ENCODE data around the gene PRKCH. TPM values are rescaled to one million over a fixed set of nuclear protein-coding genes. Genes with fewer than 3 reads are reported as not detected.

PRKCH gene
- total and polyA plus RNA-seq, 2 of the 13 experiments (the other 11 are each of a cell fraction or from before 2014, with no cell fraction given): 0.48 to 1.3 TPM

- no TSS peak for BruUV-seq (replicated peaks)
- H3K4me2 ChIP-seq (ENCODE audit: low read depth, low read length): peak overlapping the region; percentile 33
- intact Hi-C loops (cut with micrococcal nuclease; ENCODE audit: unreplicated experiment) (no loop called here), in situ Hi-C loops (cut with HindIII; ENCODE audit: extremely low pct_ligation_motif_present, low pct_unique_long_range_greater_than_20kb) (no loop called here)
- 58% methylated on average over 4 of the region's 6 CpGs for WGBS (ENCODE audit: low lambda C conversion rate)
- H3K9ac ChIP-seq (ENCODE audit: insufficient read depth, low read depth, low read length): no peak overlapping the region
- FAIRE-seq (peak; percentile 75), DNase-seq (ENCODE audit: low spot score) (peak; percentile 68), ATAC-seq (peak; percentile 93)
- ChIA-PET POLR2A (interaction anchor here (1.0 to 1.6 kb wide), 5 partner anchors 19 to 49 kb away, joined by 3 to 5 read pairs (median 4); no protein-coding TSS in a partner anchor), CTCF (ENCODE audit: low intra/inter-chr PET ratio, low total read pairs) (no interaction called here)
- H3K4me1 ChIP-seq (ENCODE audit: insufficient read depth, low read length): peaks cover 45% of the 10 kb centered on the region
- peak overlapping the region; percentile 3 for H3K27ac ChIP-seq (ENCODE audit: extremely low read length, insufficient read depth, low read length)
- no peak overlapping the region for H3K4me3 ChIP-seq (replicated peaks in 1 of 3; ENCODE audit: insufficient read depth in 1 of 3, low read depth in 2 of 3, low read length in 3 of 3)
- no peaks in the 10 kb centered on the region for H3K9me3 ChIP-seq (ENCODE audit: low read length)
- H3K27me3 ChIP-seq (ENCODE audit: control insufficient read depth in 1 of 2, insufficient read depth in 2 of 2, low read length in 2 of 2): no peaks in the 10 kb centered on the region
- no peaks in the 10 kb centered on the region for H3K36me3 ChIP-seq (replicated peaks in 1 of 2; ENCODE audit: control insufficient read depth in 1 of 2, insufficient read depth in 2 of 2, low read length in 2 of 2)
- no peaks in the 10 kb centered on the region for H4K20me1 ChIP-seq (ENCODE audit: insufficient read depth, low read length)
- H2AFZ ChIP-seq (ENCODE audit: low read length): no peak overlapping the region
- H3K79me2 ChIP-seq (ENCODE audit: insufficient read depth, low read length): no peaks in the 10 kb centered on the region
- no peak for TF ChIP-seq HCFC1 (IDR thresholded peaks at IDR 0.05; ENCODE audit: low read depth, low read length)
- TF ChIP-seq, protein P1, sequence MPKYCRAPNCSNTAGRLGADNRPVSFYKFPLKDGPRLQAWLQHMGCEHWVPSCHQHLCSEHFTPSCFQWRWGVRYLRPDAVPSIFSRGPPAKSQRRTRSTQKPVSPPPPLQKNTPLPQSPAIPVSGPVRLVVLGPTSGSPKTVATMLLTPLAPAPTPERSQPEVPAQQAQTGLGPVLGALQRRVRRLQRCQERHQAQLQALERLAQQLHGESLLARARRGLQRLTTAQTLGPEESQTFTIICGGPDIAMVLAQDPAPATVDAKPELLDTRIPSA (CRISPR knock-in tag; IDR thresholded peaks at IDR 0.05; ENCODE audit: borderline replicate concordance): no peak
- no peak for TF ChIP-seq CBX5 (CRISPR knock-in tag; IDR thresholded peaks at IDR 0.05; ENCODE audit: borderline replicate concordance)
- TF ChIP-seq THRA (CRISPR knock-in tag; IDR thresholded peaks at IDR 0.05; ENCODE audit: borderline replicate concordance): 0 out of 2 replicates have a peak, but pooled peaks have one; percentile 21
- TF ChIP-seq THYN1 (CRISPR knock-in tag; IDR thresholded peaks at IDR 0.05; ENCODE audit: borderline replicate concordance, low read depth): no peak
- TF ChIP-seq, protein P2, sequence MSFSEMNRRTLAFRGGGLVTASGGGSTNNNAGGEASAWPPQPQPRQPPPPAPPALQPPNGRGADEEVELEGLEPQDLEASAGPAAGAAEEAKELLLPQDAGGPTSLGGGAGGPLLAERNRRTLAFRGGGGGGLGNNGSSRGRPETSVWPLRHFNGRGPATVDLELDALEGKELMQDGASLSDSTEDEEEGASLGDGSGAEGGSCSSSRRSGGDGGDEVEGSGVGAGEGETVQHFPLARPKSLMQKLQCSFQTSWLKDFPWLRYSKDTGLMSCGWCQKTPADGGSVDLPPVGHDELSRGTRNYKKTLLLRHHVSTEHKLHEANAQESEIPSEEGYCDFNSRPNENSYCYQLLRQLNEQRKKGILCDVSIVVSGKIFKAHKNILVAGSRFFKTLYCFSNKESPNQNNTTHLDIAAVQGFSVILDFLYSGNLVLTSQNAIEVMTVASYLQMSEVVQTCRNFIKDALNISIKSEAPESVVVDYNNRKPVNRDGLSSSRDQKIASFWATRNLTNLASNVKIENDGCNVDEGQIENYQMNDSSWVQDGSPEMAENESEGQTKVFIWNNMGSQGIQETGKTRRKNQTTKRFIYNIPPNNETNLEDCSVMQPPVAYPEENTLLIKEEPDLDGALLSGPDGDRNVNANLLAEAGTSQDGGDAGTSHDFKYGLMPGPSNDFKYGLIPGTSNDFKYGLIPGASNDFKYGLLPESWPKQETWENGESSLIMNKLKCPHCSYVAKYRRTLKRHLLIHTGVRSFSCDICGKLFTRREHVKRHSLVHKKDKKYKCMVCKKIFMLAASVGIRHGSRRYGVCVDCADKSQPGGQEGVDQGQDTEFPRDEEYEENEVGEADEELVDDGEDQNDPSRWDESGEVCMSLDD (CRISPR knock-in tag; IDR thresholded peaks at IDR 0.05; ENCODE audit: borderline replicate concordance): no peak
- TF ChIP-seq ZNF230 (CRISPR knock-in tag; IDR thresholded peaks at IDR 0.05): no peak
- no peak for TF ChIP-seq HNRNPLL (IDR thresholded peaks at IDR 0.05; ENCODE audit: low read depth, low read length, poor library complexity, severe bottlenecking)
- TF ChIP-seq SKIL (CRISPR knock-in tag; IDR thresholded peaks at IDR 0.05; ENCODE audit: borderline replicate concordance): peak; percentile 67
- TF ChIP-seq, protein P3, sequence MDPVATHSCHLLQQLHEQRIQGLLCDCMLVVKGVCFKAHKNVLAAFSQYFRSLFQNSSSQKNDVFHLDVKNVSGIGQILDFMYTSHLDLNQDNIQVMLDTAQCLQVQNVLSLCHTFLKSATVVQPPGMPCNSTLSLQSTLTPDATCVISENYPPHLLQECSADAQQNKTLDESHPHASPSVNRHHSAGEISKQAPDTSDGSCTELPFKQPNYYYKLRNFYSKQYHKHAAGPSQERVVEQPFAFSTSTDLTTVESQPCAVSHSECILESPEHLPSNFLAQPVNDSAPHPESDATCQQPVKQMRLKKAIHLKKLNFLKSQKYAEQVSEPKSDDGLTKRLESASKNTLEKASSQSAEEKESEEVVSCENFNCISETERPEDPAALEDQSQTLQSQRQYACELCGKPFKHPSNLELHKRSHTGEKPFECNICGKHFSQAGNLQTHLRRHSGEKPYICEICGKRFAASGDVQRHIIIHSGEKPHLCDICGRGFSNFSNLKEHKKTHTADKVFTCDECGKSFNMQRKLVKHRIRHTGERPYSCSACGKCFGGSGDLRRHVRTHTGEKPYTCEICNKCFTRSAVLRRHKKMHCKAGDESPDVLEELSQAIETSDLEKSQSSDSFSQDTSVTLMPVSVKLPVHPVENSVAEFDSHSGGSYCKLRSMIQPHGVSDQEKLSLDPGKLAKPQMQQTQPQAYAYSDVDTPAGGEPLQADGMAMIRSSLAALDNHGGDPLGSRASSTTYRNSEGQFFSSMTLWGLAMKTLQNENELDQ (CRISPR knock-in tag; IDR thresholded peaks at IDR 0.05; ENCODE audit: borderline replicate concordance): no peak
- TF ChIP-seq ZNF709 (CRISPR knock-in tag; IDR thresholded peaks at IDR 0.05): no peak
- no peak for TF ChIP-seq CENPX (CRISPR knock-in tag; IDR thresholded peaks at IDR 0.05)
- TF ChIP-seq ATAD3A (CRISPR knock-in tag; IDR thresholded peaks at IDR 0.05): no peak
- no peak for TF ChIP-seq ZNF557 (CRISPR knock-in tag; IDR thresholded peaks at IDR 0.05)
Measured at GRCh38 chr14:61517911-61518384, 196.6 kb downstream of the PRKCH start.
